HepG2 (cell line): ENCODE measurements around the gene SEBOX.

Source experiments
- FOXJ3 ChIP-seq: sonication (generic); formaldehyde crosslinking; IDR thresholded peaks from 2 replicates; pipeline ENCODE4 v1.4.0; 2020; ENCODE audit warnings: missing genetic modification reagents, mild to moderate bottlenecking, borderline replicate concordance
- MEIS1 ChIP-seq: sonication (generic); formaldehyde crosslinking; IDR thresholded peaks from 2 replicates; pipeline ENCODE4 v1.9.0; 2021; ENCODE audit warnings: mild to moderate bottlenecking, missing genetic modification reagents, moderate library complexity, borderline replicate concordance
- SOX13 ChIP-seq, 3 experiments: fragments of 450-650 bp in 1 of 3; sonication (generic) in 1 of 3; formaldehyde crosslinking in 1 of 3; IDR thresholded peaks in 2 of 3; conservative IDR thresholded peaks in 1 of 3; 2 replicates each; pipeline versions ENCODE4 v1.5.0 to v1.6.1; 2016 to 2020; ENCODE audit warnings: antibody characterized with exemption in 1 of 3, mild to moderate bottlenecking in 1 of 3, missing compliant biosample characterization in 1 of 3, missing genetic modification reagents in 1 of 3, moderate library complexity in 1 of 3
- TBP ChIP-seq: sonication (generic); formaldehyde crosslinking; IDR thresholded peaks from 2 replicates; pipeline ENCODE4 v1.5.0; 2020; ENCODE audit warnings: missing genetic modification reagents
- TCF12 ChIP-seq, 2 experiments: fragments of 450-650 bp in 1 of 2; sonication (generic) in 1 of 2; formaldehyde crosslinking in 1 of 2; IDR thresholded peaks; 2 replicates each; pipeline versions ENCODE4 v1.6.1 to v1.8.0; 2017 to 2022; ENCODE audit warnings: antibody characterized with exemption in 1 of 2, mild to moderate bottlenecking in 1 of 2, missing genetic modification reagents in 1 of 2, moderate library complexity in 1 of 2
- ZNF331 ChIP-seq: sonication (generic); formaldehyde crosslinking; IDR thresholded peaks from 2 replicates; pipeline ENCODE4 v1.4.0; 2020; ENCODE audit warnings: missing genetic modification reagents

DNA sequence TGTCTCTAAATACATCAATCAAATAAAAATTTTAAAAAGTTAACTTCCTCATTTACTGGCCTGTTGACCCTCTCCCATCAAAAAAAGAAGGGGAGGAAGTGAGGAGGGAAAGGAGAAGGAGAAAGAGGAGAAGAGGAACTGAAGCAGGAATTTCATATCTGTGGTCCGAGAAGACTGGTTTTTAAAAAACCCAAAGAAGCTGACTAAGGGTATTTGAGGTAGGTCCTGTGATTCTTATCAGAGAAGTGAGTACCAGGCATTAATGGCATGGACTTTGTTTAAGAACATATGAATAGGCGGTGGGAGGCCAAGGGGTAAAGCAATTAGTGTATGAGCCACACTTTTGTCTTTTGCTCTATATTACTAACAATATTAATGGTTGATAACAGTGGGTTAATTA, 39.0 kb upstream of the SEBOX start:
- TF ChIP-seq FOXJ3 = no peak
- TF ChIP-seq MEIS1 (CRISPR knock-in tag) = no peak
- no peak for TF ChIP-seq TBP (CRISPR knock-in tag)
- no peak for TF ChIP-seq ZNF331 (CRISPR knock-in tag)
- TF ChIP-seq TCF12 (IDR thresholded peaks at IDR 0.05) = no peak
- no peak for TF ChIP-seq TCF12 (CRISPR knock-in tag; IDR thresholded peaks at IDR 0.05)
- no peak for TF ChIP-seq SOX13 (IDR thresholded peaks at IDR 0.05)
- TF ChIP-seq SOX13 (CRISPR knock-in tag; conservative IDR thresholded peaks at IDR 0.05 in 1 of 2, IDR thresholded peaks at IDR 0.05 in 1 of 2) = no peak
